ENCODE data around the gene MVB12B. TPM values are rescaled to one million over a fixed set of nuclear protein-coding genes. Genes with fewer than 3 reads are reported as not detected.

The MVB12B gene
- total and polyA plus RNA-seq, 8 donors: 2.6 to 6.7 (median 4.0) TPM

- TF ChIP-seq CTCF (IDR thresholded peaks at IDR 0.05): no peak
- 86 to 91% methylated on average over 6 of the region's 6 CpGs for WGBS, 2 donors
- intact Hi-C loops (cut with DNase I): no loop called here
- DNase-seq (no peak), FAIRE-seq (no peak), ATAC-seq (no peak)
- Histone ChIP-seq H3K4me1 (no peaks in the 10 kb centered on the region), H3K27ac (no peak overlapping the region), H3K27me3 (no peaks in the 10 kb centered on the region), H3K4me3 (no peak overlapping the region), H3K36me3 (no peaks in the 10 kb centered on the region), H3K9me3 (no peaks in the 10 kb centered on the region)
These were observed 7.8 kb upstream of the MVB12B start for GRCh38 chr9:126318858-126319257.

GRCh38 chr9:126319671-126320070, 7.0 kb upstream of the MVB12B start:
- intact Hi-C loops (cut with DNase I): no loop called here
- TF ChIP-seq CTCF (IDR thresholded peaks at IDR 0.05): no peak
- WGBS, 2 donors: 77 to 78% methylated on average over 5 of the region's 5 CpGs

GRCh38 chr9:126320158-126320922, 6.3 kb upstream of the MVB12B start:
- Histone ChIP-seq H3K4me1 (no peaks in the 10 kb centered on the region), H3K36me3 (no peaks in the 10 kb centered on the region), H3K4me3 (no peak overlapping the region), H3K27ac (no peak overlapping the region), H3K9me3 (no peaks in the 10 kb centered on the region), H3K27me3 (no peaks in the 10 kb centered on the region)
- DNase-seq (no peak), ATAC-seq (no peak), FAIRE-seq (no peak)
- intact Hi-C loops (cut with DNase I): no loop called here
- 64 to 67% methylated on average over 4 of the region's 4 CpGs for WGBS, 2 donors
- TF ChIP-seq CTCF (IDR thresholded peaks at IDR 0.05): no peak

More at GRCh38 chr9:126319671-126320070, 7.0 kb upstream of the MVB12B start:
- no peak overlapping the region for H3K27ac ChIP-seq
- ATAC-seq (no peak), DNase-seq (no peak), FAIRE-seq (no peak)
- H3K36me3 ChIP-seq: no peaks in the 10 kb centered on the region
- no peaks in the 10 kb centered on the region for H3K9me3 ChIP-seq
- H3K4me1 ChIP-seq: no peaks in the 10 kb centered on the region
- H3K27me3 ChIP-seq: no peaks in the 10 kb centered on the region
- no peak overlapping the region for H3K4me3 ChIP-seq

GRCh38 chr9:126321742-126322141, 4.9 kb upstream of the MVB12B start:
- Histone ChIP-seq H3K4me3 (no peak overlapping the region), H3K4me1 (no peaks in the 10 kb centered on the region), H3K9me3 (no peaks in the 10 kb centered on the region), H3K27ac (no peak overlapping the region), H3K27me3 (no peaks in the 10 kb centered on the region), H3K36me3 (no peaks in the 10 kb centered on the region)
- 77 to 79% methylated on average over 1 of the region's 1 CpG for WGBS, 2 donors
- DNase-seq: no peak
- intact Hi-C loops (cut with DNase I): no loop called here
- no peak for FAIRE-seq
- no peak for TF ChIP-seq CTCF (IDR thresholded peaks at IDR 0.05)
- ATAC-seq: no peak

- H3K27me3 ChIP-seq: no peaks in the 10 kb centered on the region
- WGBS, 2 donors: 81 to 90% methylated on average over 6 of the region's 6 CpGs
- FAIRE-seq (no peak), ATAC-seq (no peak), DNase-seq (no peak)
- no peak for TF ChIP-seq CTCF (IDR thresholded peaks at IDR 0.05)
- intact Hi-C loops (cut with DNase I): no loop called here
- peaks cover 0 to 6% (median 0%) of the 10 kb centered on the region in 3 donors for H3K4me1 ChIP-seq
- H3K4me3 ChIP-seq: peak overlapping the region in 1 of 4 donors; percentile 57
- no peaks in the 10 kb centered on the region for H3K9me3 ChIP-seq
- H3K36me3 ChIP-seq: no peaks in the 10 kb centered on the region
- no peak overlapping the region for H3K27ac ChIP-seq
These were observed 808 bp upstream of the MVB12B start for GRCh38 chr9:126325821-126326220.
